CD14-positive monocyte (primary cell): Measurements from ENCODE around the gene CPEB3. TPM values are rescaled to one million over a fixed set of nuclear protein-coding genes. Genes with fewer than 3 reads are reported as not detected.
A peak's percentile ranks its signal among the peaks of the same experiment; 100 is the strongest.

Experiments
- DNase-seq, 3 donors: peaks; one replicate each; pipeline ENCODE4 v3.0.0-alpha.2; 2011 to 2022
- H2AFZ ChIP-seq: 2 replicates; pipeline ENCODE4 v1.6.0; 2012; ENCODE audit warnings: mild to moderate bottlenecking, low read depth, low read length, inconsistent platforms; ENCODE audit not compliant: insufficient read depth, poor library complexity, severe bottlenecking
- H3K27ac ChIP-seq, 2 donors: 1 replicate in 1 of 2; 2 replicates in 1 of 2; pipeline ENCODE4 v1.5.1; 2012 to 2013; ENCODE audit warnings: low read length in 2 of 2, control low read depth in 1 of 2, inconsistent platforms in 1 of 2, low read depth in 1 of 2, mild to moderate bottlenecking in 1 of 2
- H3K27me3 ChIP-seq, 2 donors: one replicate each; pipeline versions ENCODE4 v1.6.0 to v1.6.1; 2011 to 2013; ENCODE audit warnings: low read length in 2 of 2; ENCODE audit not compliant: control insufficient read depth in 2 of 2, insufficient read depth in 2 of 2
- H3K36me3 ChIP-seq, 2 donors: replicated peaks in 1 of 2; 1 replicate in 1 of 2; 2 replicates in 1 of 2; pipeline versions ENCODE4 v1.5.1 to v1.6.1; 2012 to 2013; ENCODE audit warnings: low read length in 2 of 2, control low read depth in 1 of 2, inconsistent platforms in 1 of 2, mild to moderate bottlenecking in 1 of 2; ENCODE audit not compliant: insufficient read depth in 2 of 2, control insufficient read depth in 1 of 2
- H3K4me1 ChIP-seq, 2 donors: 1 replicate in 1 of 2; 2 replicates in 1 of 2; pipeline versions ENCODE4 v1.5.1 to v1.6.1; 2012 to 2013; ENCODE audit warnings: low read length in 2 of 2, control low read depth in 1 of 2, inconsistent platforms in 1 of 2, mild to moderate bottlenecking in 1 of 2, moderate library complexity in 1 of 2; ENCODE audit not compliant: insufficient read depth in 2 of 2, control insufficient read depth in 1 of 2
- H3K4me2 ChIP-seq: replicated peaks from 2 replicates; pipeline ENCODE3; 2012; ENCODE audit warnings: low read length, moderate library complexity, mild to moderate bottlenecking; ENCODE audit not compliant: poor library complexity, severe bottlenecking; ENCODE audit errors: extremely low read depth
- H3K4me3 ChIP-seq, 3 experiments: fragments of 200-600 bp in 1 of 3; sonication (generic) in 1 of 3; replicated peaks in 1 of 3; 1 replicate in 2 of 3; 2 replicates in 1 of 3; pipeline ENCODE4 v1.5.1; 2011 to 2013; ENCODE audit warnings: low read length in 3 of 3, mild to moderate bottlenecking in 3 of 3, control low read depth in 2 of 3, low read depth in 2 of 3, inconsistent platforms in 1 of 3, moderate library complexity in 1 of 3
- H3K79me2 ChIP-seq: 2 replicates; pipeline ENCODE4 v1.6.0; 2012; ENCODE audit warnings: mild to moderate bottlenecking, control low read depth, inconsistent platforms, low read length, moderate library complexity; ENCODE audit not compliant: insufficient read depth
- H3K9ac ChIP-seq: 2 replicates; pipeline ENCODE4 v1.6.0; 2017; ENCODE audit warnings: low read length, mild to moderate bottlenecking; ENCODE audit not compliant: insufficient read depth, poor library complexity, severe bottlenecking
- H3K9me3 ChIP-seq, 2 donors: replicated peaks in 1 of 2; 1 replicate in 1 of 2; 2 replicates in 1 of 2; pipeline versions ENCODE4 v1.5.1 to v1.6.1; 2012 to 2013; ENCODE audit warnings: low read length in 2 of 2, control low read depth in 1 of 2; ENCODE audit not compliant: control insufficient read depth in 1 of 2, insufficient read depth in 1 of 2
- H4K20me1 ChIP-seq: 2 replicates; pipeline ENCODE4 v1.6.0; 2012; ENCODE audit warnings: mild to moderate bottlenecking, low read length, control low read depth, moderate library complexity; ENCODE audit not compliant: insufficient read depth
- H3K27ac Mint-ChIP-seq, 7 donors: one replicate each; pipeline ENCODE4 v1.8.0; 2020; ENCODE audit warnings: mild to moderate bottlenecking in 7 of 7, mixed read lengths in 7 of 7, moderate library complexity in 6 of 7, inconsistent platforms in 2 of 7
- H3K27me3 Mint-ChIP-seq, 3 donors: one replicate each; pipeline ENCODE4 v1.8.0; 2021 to 2022; ENCODE audit warnings: low read depth in 3 of 3, mild to moderate bottlenecking in 3 of 3, mixed read lengths in 3 of 3, moderate library complexity in 3 of 3, inconsistent platforms in 1 of 3
- H3K36me3 Mint-ChIP-seq, 2 donors: one replicate each; pipeline ENCODE4 v1.8.0; 2020; ENCODE audit warnings: mixed read lengths in 2 of 2, inconsistent platforms in 1 of 2, mild to moderate bottlenecking in 1 of 2
- H3K4me1 Mint-ChIP-seq: one replicate; pipeline ENCODE4 v1.8.0; 2020; ENCODE audit warnings: mild to moderate bottlenecking, mixed read lengths
- H3K4me3 Mint-ChIP-seq, 2 donors: one replicate each; pipeline ENCODE4 v1.8.0; 2020; ENCODE audit warnings: mild to moderate bottlenecking in 2 of 2, mixed read lengths in 2 of 2, moderate library complexity in 1 of 2
- H3K9me3 Mint-ChIP-seq, 7 donors: one replicate each; pipeline ENCODE4 v1.8.0; 2020 to 2022; ENCODE audit warnings: mixed read lengths in 7 of 7, mild to moderate bottlenecking in 6 of 7, moderate library complexity in 6 of 7, inconsistent platforms in 2 of 7
- WGBS: methylation state at CpG from one replicate; pipeline ENCODE4 v1.1.5; 2013; ENCODE audit warnings: missing lambda C conversion rate; ENCODE audit not compliant: insufficient coverage; 5-methylcytosine and 5-hydroxymethylcytosine counted together
- intact Hi-C, 2 donors: fragments of 100-400 bp; cut with micrococcal nuclease; formaldehyde crosslinking; loops; one replicate each; pipeline versions ENCODE4 v1.15.0 to v1.15.1; 2023
- polyA plus RNA-seq, 3 donors: library from polyadenylated mRNA; depleted of rRNA in 1 of 3; unstranded in 2 of 3; stranded (reverse) in 1 of 3; fragments of 300-500 nt in 2 of 3; fragments of >200 nt in 1 of 3; fragmentation: Illumina TruSeq in 2 of 3; gene quantifications; 1 replicate in 2 of 3; 2 replicates in 1 of 3; pipeline ENCODE4 v1.2.3, GENCODE V29; 2012 to 2021
- TF ChIP-seq, protein P1 (sequence below): fragments of 200-600 bp; IDR thresholded peaks from one replicate; pipeline ENCODE4 v1.8.0; 2022; ENCODE audit warnings: antibody characterized with exemption, mild to moderate bottlenecking

The CPEB3 gene
- polyA plus RNA-seq, 3 donors = 1.8 to 2.9 (median 2.1) TPM

DNA sequence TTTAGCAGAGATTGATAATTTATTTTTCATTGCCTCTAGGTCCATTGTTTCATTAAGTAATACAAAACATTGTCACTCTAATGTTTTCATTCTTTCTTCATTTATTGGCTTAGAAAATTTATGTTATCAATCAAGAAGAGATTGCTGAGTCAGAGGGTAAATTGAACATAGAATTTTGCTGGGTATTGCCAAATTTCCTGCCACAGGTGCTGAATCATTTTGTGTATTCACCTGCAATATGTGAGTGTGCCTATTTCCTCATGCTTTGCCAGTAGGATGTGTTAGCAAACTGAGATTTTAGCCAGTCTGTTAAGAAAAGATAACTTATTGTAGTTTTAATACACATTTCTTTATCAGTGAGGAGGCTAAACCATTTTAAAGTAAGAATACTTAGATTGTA is 38.1 kb upstream of the CPEB3 start:
- peak overlapping the region in 1 of 7 donors; percentile 15 for H3K27ac Mint-ChIP-seq
- intact Hi-C loops = no loop called here
- no peaks in the 10 kb centered on the region for H3K27me3 Mint-ChIP-seq
- Histone ChIP-seq H3K9me3 (no peaks in the 10 kb centered on the region), H2AFZ (no peak overlapping the region), H3K27me3 (no peaks in the 10 kb centered on the region), H3K9ac (no peak overlapping the region), H3K4me2 (no peak overlapping the region), H3K36me3 (peaks cover 0 to 5% of the 10 kb centered on the region in 2 donors), H3K79me2 (peaks cover 32% of the 10 kb centered on the region), H3K4me1 (no peaks in the 10 kb centered on the region), H3K27ac (no peak overlapping the region), H4K20me1 (peaks cover 47% of the 10 kb centered on the region), H3K4me3 (no peak overlapping the region)
- DNase-seq = no peak
- peaks cover 11% of the 10 kb centered on the region for H3K4me1 Mint-ChIP-seq
- no peaks in the 10 kb centered on the region for H3K9me3 Mint-ChIP-seq
- H3K36me3 Mint-ChIP-seq = peaks cover 16 to 34% of the 10 kb centered on the region in 2 donors
- H3K4me3 Mint-ChIP-seq = no peak overlapping the region
- TF ChIP-seq, protein P1, sequence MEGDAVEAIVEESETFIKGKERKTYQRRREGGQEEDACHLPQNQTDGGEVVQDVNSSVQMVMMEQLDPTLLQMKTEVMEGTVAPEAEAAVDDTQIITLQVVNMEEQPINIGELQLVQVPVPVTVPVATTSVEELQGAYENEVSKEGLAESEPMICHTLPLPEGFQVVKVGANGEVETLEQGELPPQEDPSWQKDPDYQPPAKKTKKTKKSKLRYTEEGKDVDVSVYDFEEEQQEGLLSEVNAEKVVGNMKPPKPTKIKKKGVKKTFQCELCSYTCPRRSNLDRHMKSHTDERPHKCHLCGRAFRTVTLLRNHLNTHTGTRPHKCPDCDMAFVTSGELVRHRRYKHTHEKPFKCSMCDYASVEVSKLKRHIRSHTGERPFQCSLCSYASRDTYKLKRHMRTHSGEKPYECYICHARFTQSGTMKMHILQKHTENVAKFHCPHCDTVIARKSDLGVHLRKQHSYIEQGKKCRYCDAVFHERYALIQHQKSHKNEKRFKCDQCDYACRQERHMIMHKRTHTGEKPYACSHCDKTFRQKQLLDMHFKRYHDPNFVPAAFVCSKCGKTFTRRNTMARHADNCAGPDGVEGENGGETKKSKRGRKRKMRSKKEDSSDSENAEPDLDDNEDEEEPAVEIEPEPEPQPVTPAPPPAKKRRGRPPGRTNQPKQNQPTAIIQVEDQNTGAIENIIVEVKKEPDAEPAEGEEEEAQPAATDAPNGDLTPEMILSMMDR = no peak

DNA sequence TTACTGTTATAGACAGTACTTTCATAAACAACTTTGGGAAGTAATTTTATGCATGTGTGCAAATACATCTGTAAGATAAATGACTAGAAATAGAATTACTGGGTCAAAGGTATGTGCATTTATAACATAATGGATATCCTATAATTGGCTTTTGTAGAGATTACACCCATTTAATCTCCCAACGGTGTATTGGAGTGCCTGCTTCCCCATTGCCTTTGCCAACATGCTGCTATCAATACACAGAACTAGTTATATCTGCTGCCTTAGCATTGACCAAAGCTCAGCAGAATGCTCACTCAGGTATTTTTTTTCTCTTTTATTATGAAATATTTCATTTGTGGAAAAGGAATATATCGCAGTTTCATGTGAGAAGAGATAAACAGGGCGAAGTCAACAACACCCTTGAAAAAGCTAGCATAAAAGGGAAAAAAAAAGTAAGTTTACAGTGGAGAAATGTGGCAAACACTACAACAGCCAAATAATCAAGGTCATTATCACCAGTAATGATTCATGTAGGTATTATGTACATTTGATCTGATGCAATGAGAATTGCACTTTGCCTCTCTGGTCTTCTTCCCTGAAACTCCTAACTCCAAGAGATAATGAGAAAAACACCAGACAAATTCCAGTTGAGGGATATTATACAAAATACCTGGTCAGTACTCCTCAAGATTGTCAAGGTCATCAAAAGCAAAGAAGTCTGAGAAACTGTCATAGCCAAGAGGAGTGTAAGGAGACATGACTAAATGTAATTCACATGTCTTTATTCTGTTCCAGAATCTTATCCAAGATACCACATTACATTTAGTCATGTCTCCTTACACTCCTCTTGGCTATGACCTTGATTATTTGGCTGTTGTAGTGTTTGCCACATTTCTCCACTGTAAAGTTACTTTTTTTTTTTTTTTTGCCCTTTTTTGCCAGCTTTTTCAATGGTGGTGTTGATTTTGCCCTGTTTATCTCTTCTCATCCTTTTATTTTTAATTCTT is 36.9 kb upstream of the CPEB3 start:
- Mint-ChIP-seq H3K27ac (peak overlapping the region in 1 of 7 donors; percentile 16), H3K27me3 (peaks cover 0 to 2% (median 0%) of the 10 kb centered on the region in 3 donors), H3K4me3 (no peak overlapping the region), H3K9me3 (no peaks in the 10 kb centered on the region), H3K4me1 (peaks cover 11% of the 10 kb centered on the region), H3K36me3 (peaks cover 18 to 36% of the 10 kb centered on the region in 2 donors)
- TF ChIP-seq, protein P1 = no peak
- peaks cover 0 to 5% of the 10 kb centered on the region in 2 donors for H3K36me3 ChIP-seq
- intact Hi-C loops = no loop called here
- H3K9ac ChIP-seq = no peak overlapping the region
- H3K4me1 ChIP-seq = no peaks in the 10 kb centered on the region
- no peak overlapping the region for H3K27ac ChIP-seq
- peaks cover 37% of the 10 kb centered on the region for H3K79me2 ChIP-seq
- H2AFZ ChIP-seq = no peak overlapping the region
- no peak for DNase-seq
- WGBS = no CpG with 5 or more reads among the region's 3 CpGs
- no peak overlapping the region for H3K4me2 ChIP-seq
- H4K20me1 ChIP-seq = peaks cover 52% of the 10 kb centered on the region
- no peaks in the 10 kb centered on the region for H3K9me3 ChIP-seq
- H3K4me3 ChIP-seq = no peak overlapping the region
- H3K27me3 ChIP-seq = no peaks in the 10 kb centered on the region
